Activated CD4-positive, alpha-beta T cell treated with anti-CD3 and anti-CD28 coated beads, Interleukin-2, amount 50 U/mL, for 4 hours (primary cell): ENCODE results near the gene ZBTB18.
"Not testable (repeated sequence)": the region's sequence is repeated elsewhere in the genome, so short reads cannot be mapped to it uniquely, and the experiment has no call there.

Experiments used
- DNase-seq, 2 experiments: peaks; one replicate each; pipeline ENCODE4 v3.0.0-alpha.2; 2020

ZBTB18 gene

DNA sequence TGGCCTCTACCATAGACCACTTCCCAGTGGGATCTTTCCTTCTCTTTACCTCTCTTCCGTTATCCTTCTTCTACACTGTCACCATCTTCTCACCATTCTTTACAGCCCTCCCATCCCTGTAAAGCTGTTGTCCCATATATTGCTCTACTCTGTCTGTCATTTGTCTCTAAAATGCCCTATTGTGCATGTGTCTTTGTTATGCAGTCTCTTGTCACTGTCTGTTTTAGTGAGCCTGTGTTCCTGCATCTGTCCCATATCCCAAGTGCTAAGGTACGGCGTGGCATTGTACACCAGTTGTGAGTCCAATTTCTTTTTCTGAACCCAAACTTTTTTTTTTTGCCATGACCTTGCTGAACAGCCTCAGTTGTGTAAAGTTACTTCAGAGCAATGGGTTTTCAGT, 8.8 kb upstream of the ZBTB18 start:
- DNase-seq: no peak

DNA sequence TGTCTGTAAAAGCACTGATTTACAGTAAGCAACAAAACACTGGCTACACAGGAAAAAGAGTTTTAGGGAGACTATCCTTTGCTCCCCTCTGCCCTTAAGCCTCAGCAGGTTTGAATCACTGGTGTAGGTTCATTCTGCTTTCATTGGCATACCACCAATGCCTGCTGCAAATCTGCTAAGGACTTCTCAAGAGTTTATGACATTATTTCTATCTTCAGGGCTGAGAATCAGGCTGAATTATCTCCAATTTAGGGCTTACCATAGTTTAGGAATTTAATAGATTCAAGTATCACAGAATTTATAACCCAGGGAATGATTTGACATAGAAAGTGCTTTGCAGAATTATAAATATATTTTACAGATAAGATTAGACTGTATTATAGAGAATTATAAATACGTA, 6.7 kb upstream of the ZBTB18 start:
- DNase-seq: no peak

DNA sequence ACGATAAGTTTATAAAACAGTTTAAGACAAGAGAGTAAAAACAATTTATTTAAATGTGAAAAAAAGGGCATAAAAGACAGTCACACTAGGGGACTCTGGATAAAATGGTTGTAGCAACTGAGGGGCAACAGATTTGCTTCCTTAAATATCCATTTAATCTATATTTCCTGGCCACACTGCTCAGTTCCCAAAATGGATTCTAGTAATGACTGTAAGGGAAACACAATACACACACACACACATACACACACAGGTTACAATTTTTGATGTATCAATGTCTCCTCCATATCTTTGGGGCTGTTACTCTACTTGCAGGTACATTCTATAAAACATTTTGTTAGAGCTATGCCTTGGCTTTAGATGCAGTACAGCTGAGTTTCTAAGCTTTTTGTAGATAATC, 4.8 kb upstream of the ZBTB18 start:
- DNase-seq: not testable (repeated sequence)

DNA sequence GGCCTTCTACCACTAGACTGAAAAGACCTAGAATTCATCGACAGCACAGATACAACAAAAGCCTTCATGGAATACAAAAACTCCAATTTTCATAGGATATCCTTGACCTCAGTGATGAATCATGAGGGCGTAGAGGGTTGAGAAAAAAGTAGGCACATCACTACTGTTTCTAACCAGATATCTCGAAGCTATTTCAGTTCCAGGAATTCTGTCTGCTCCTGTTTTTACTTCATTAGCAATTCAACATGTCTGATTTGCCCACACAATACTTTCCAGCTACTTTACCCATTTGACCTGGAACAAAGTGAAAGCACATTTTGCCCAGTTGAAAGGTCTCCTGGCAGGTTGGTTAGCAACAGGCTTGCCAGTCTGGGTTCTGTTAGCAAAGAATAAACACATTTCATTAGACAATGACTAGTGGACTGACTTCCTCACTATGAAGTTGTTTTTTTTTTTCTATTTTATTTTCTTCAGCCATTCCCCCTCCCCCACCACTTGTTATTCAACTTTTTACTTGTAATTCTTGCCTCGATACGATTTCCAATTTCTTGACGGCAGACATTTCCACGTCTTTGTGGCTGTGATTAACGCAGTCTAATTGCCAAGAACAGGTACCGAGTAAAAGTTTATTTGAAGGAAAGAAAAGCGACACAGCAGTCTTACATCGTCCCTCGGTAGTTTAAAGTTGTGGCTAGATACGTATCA, 4.0 kb upstream of the ZBTB18 start:
- DNase-seq: peak in 1 of 2 experiments; percentile 18

GRCh38 chr1:244047621-244048255, 3.3 kb upstream of the ZBTB18 start:
- peak in 1 of 2 experiments; percentile 45 for DNase-seq

GRCh38 chr1:244048256-244049161, 2.6 kb upstream of the ZBTB18 start:
- DNase-seq: peak; percentile 96 to 98

GRCh38 chr1:244049162-244050013, 1.7 kb upstream of the ZBTB18 start:
- DNase-seq: peak; percentile 12 to 29

GRCh38 chr1:244050014-244050834, 859 bp upstream of the ZBTB18 start:
- no peak for DNase-seq

- no peak for DNase-seq
These were observed 1.1 kb downstream of the ZBTB18 start for GRCh38 chr1:244052016-244052727.

GRCh38 chr1:244052728-244053312, 1.7 kb downstream of the ZBTB18 start:
- DNase-seq: no peak

DNA sequence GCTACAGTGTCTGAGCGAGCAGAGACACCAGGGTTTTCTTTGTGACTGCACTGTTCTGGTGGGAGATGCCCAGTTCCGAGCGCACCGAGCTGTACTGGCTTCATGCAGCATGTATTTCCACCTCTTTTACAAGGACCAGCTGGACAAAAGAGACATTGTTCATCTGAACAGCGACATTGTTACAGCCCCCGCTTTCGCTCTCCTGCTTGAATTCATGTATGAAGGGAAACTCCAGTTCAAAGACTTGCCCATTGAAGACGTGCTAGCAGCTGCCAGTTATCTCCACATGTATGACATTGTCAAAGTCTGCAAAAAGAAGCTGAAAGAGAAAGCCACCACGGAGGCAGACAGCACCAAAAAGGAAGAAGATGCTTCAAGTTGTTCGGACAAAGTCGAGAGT, 2.7 kb downstream of the ZBTB18 start:
- DNase-seq: no peak

DNA sequence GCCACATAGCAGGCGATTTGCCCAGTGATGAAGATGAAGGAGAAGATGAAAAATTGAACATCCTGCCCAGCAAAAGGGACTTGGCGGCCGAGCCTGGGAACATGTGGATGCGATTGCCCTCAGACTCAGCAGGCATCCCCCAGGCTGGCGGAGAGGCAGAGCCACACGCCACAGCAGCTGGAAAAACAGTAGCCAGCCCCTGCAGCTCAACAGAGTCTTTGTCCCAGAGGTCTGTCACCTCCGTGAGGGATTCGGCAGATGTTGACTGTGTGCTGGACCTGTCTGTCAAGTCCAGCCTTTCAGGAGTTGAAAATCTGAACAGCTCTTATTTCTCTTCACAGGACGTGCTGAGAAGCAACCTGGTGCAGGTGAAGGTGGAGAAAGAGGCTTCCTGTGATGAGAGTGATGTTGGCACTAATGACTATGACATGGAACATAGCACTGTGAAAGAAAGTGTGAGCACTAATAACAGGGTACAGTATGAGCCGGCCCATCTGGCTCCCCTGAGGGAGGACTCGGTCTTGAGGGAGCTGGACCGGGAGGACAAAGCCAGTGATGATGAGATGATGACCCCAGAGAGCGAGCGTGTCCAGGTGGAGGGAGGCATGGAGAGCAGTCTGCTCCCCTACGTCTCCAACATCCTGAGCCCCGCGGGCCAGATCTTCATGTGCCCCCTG, 3.3 kb downstream of the ZBTB18 start:
- no peak for DNase-seq

DNA sequence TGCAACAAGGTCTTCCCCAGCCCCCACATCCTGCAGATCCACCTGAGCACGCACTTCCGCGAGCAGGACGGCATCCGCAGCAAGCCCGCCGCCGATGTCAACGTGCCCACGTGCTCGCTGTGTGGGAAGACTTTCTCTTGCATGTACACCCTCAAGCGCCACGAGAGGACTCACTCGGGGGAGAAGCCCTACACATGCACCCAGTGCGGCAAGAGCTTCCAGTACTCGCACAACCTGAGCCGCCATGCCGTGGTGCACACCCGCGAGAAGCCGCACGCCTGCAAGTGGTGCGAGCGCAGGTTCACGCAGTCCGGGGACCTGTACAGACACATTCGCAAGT, 3.8 kb downstream of the ZBTB18 start:
- DNase-seq: no peak

- no peak for DNase-seq
These were observed 5.5 kb downstream of the ZBTB18 start for GRCh38 chr1:244056577-244056976.

- no peak for DNase-seq
These were observed 6.6 kb downstream of the ZBTB18 start for GRCh38 chr1:244057474-244058385.

GRCh38 chr1:244060117-244060516, 9.0 kb downstream of the ZBTB18 start:
- DNase-seq: no peak

GRCh38 chr1:244060686-244061085, 9.6 kb downstream of the ZBTB18 start:
- no peak for DNase-seq

GRCh38 chr1:244062156-244062725, 11.2 kb downstream of the ZBTB18 start:
- DNase-seq: no peak

GRCh38 chr1:244063498-244063897, 12.4 kb downstream of the ZBTB18 start:
- no peak for DNase-seq
